GM12892 (cell line): ENCODE results near the gene FAM118B.

Experiments used
- POLR2A ChIP-seq: IDR thresholded peaks from 2 replicates; pipeline ENCODE4 v1.6.1; 2011; ENCODE audit warnings: low read depth, low read length, control low read depth
- POLR2AphosphoS5 ChIP-seq: IDR thresholded peaks from 2 replicates; pipeline ENCODE4 v1.6.1; 2011; ENCODE audit warnings: low read depth, low read length, control low read depth
- TAF1 ChIP-seq: IDR thresholded peaks from 2 replicates; pipeline ENCODE4 v1.6.1; 2011; ENCODE audit warnings: low read depth, mild to moderate bottlenecking, control low read depth, low read length, borderline replicate concordance

GRCh38 chr11:126308271-126308671, 96.7 kb downstream of the FAM118B start:
- TF ChIP-seq POLR2A (no peak), POLR2AphosphoS5 (no peak), TAF1 (no peak)
